H1 (cell line): Measurements from ENCODE around the gene CLEC18C.
"Not testable (repeated sequence)": the region's sequence is repeated elsewhere in the genome, so short reads cannot be mapped to it uniquely, and the experiment has no call there.

ENCODE experiments used
- CEBPB ChIP-seq: IDR thresholded peaks from 2 replicates; pipeline ENCODE4 v1.6.1; 2012; ENCODE audit warnings: low read depth, low read length
- CTCF ChIP-seq, 3 experiments: IDR thresholded peaks; 1 replicate in 2 of 3; 2 replicates in 1 of 3; pipeline versions ENCODE4 v1.5.1 to v1.6.1; 2011; ENCODE audit warnings: low read length in 3 of 3, mild to moderate bottlenecking in 3 of 3, inconsistent platforms in 2 of 3, low read depth in 1 of 3, moderate library complexity in 1 of 3; ENCODE audit not compliant: insufficient read depth in 1 of 3; ENCODE audit errors: control extremely low read depth in 1 of 3
- HDAC6 ChIP-seq: IDR thresholded peaks from one replicate; pipeline ENCODE4 v1.7.1; 2012; ENCODE audit warnings: low read depth, mild to moderate bottlenecking, inconsistent platforms, low read length, moderate library complexity
- KDM1A ChIP-seq: fragments of 200-600, 300-600 bp; sonication (generic); IDR thresholded peaks from 2 replicates; pipeline ENCODE4 v1.7.1; 2016; ENCODE audit warnings: mild to moderate bottlenecking, low read length, borderline replicate concordance
- KDM5A ChIP-seq: fragments of 200-600 bp; IDR thresholded peaks from 2 replicates; pipeline ENCODE4 v1.7.1; 2012; ENCODE audit warnings: mild to moderate bottlenecking, low read length, inconsistent platforms, mixed read lengths
- POLR2A ChIP-seq, 2 experiments: IDR thresholded peaks; 1 replicate in 1 of 2; 2 replicates in 1 of 2; pipeline ENCODE4 v1.6.1; 2011; ENCODE audit warnings: low read depth in 2 of 2, low read length in 2 of 2, mild to moderate bottlenecking in 2 of 2; ENCODE audit errors: control extremely low read depth in 1 of 2
- POLR2AphosphoS5 ChIP-seq: IDR thresholded peaks from 2 replicates; pipeline ENCODE4 v1.6.1; 2011; ENCODE audit warnings: low read depth, low read length
- TCF12 ChIP-seq: IDR thresholded peaks from 2 replicates; pipeline ENCODE4 v1.6.1; 2011; ENCODE audit warnings: low read depth, mild to moderate bottlenecking, low read length
- USF2 ChIP-seq: IDR thresholded peaks from 2 replicates; pipeline ENCODE4 v1.6.1; 2011; ENCODE audit warnings: low read length, improper control_type of control experiment

- TF ChIP-seq CTCF (IDR thresholded peaks at IDR 0.05; ENCODE audit: control extremely low read depth in 1 of 3, insufficient read depth in 1 of 3, low read depth in 1 of 3, low read length in 3 of 3); KDM5A; HDAC6; POLR2A (IDR thresholded peaks at IDR 0.05; ENCODE audit: control extremely low read depth in 1 of 2, low read depth in 2 of 2, low read length in 2 of 2); CEBPB; KDM1A; TCF12; USF2; POLR2AphosphoS5: not testable (repeated sequence)
These were observed 47.4 kb upstream of the CLEC18C start for GRCh38 chr16:70126226-70126625.
